GM23248 (cell line): ENCODE measurements around the gene TTC39A. TPM values are rescaled to one million over a fixed set of nuclear protein-coding genes. Genes with fewer than 3 reads are reported as not detected.

Source experiments
- DNase-seq: peaks from one replicate; pipeline ENCODE4 v3.0.0-alpha.2; 2015
- H2AFZ ChIP-seq: fragments of 200-600 bp; sonication (generic); 2 replicates; pipeline ENCODE4 v1.6.1; 2016; ENCODE audit warnings: antibody characterized with exemption
- H3F3A ChIP-seq: fragments of 200-600 bp; sonication (generic); 2 replicates; pipeline ENCODE4 v1.6.1; 2016; ENCODE audit warnings: mild to moderate bottlenecking, antibody characterized with exemption, mixed run types; ENCODE audit not compliant: insufficient read depth
- H3K27ac ChIP-seq: fragments of 200-600 bp; sonication (generic); 2 replicates; pipeline ENCODE4 v1.5.1; 2016; ENCODE audit warnings: mild to moderate bottlenecking
- H3K27me3 ChIP-seq: fragments of 200-600 bp; sonication (generic); replicated peaks from 2 replicates; pipeline ENCODE4 v1.6.1; 2016; ENCODE audit warnings: mild to moderate bottlenecking; ENCODE audit not compliant: insufficient read depth
- H3K36me3 ChIP-seq: fragments of 200-600 bp; sonication (generic); 2 replicates; pipeline ENCODE4 v1.6.1; 2016; ENCODE audit warnings: low read depth, mild to moderate bottlenecking
- H3K4me1 ChIP-seq: fragments of 200-600 bp; sonication (generic); 2 replicates; pipeline ENCODE4 v1.6.1; 2016; ENCODE audit warnings: mild to moderate bottlenecking; ENCODE audit not compliant: insufficient read depth
- H3K4me2 ChIP-seq: fragments of 200-600 bp; sonication (generic); one replicate; pipeline ENCODE4 v1.6.1; 2016; ENCODE audit warnings: mild to moderate bottlenecking; ENCODE audit not compliant: unreplicated experiment
- H3K4me3 ChIP-seq: fragments of 200-600 bp; sonication (generic); 2 replicates; pipeline ENCODE4 v1.5.1; 2016; ENCODE audit warnings: mild to moderate bottlenecking
- H3K79me2 ChIP-seq: fragments of 200-600 bp; sonication (generic); 2 replicates; pipeline ENCODE4 v1.6.1; 2016; ENCODE audit warnings: mild to moderate bottlenecking; ENCODE audit not compliant: insufficient read depth
- H3K9ac ChIP-seq: fragments of 200-600 bp; sonication (generic); 2 replicates; pipeline ENCODE4 v1.6.1; 2016; ENCODE audit warnings: mild to moderate bottlenecking
- H3K9me2 ChIP-seq: fragments of 200-600 bp; sonication (generic); 2 replicates; pipeline ENCODE4 v1.6.1; 2016; ENCODE audit warnings: mixed run types, mild to moderate bottlenecking, moderate library complexity; ENCODE audit not compliant: insufficient read depth
- H3K9me3 ChIP-seq: fragments of 200-600 bp; sonication (generic); one replicate; pipeline ENCODE4 v1.6.1; 2017; ENCODE audit warnings: low read depth
- H4K20me1 ChIP-seq: fragments of 200-600 bp; sonication (generic); 2 replicates; pipeline ENCODE4 v1.6.0; 2016; ENCODE audit not compliant: insufficient read depth
- EZH2 ChIP-seq: fragments of 200-600 bp; sonication (generic); IDR thresholded peaks from 2 replicates; pipeline ENCODE4 v1.6.1; 2018; ENCODE audit warnings: antibody characterized with exemption, mild to moderate bottlenecking; ENCODE audit not compliant: insufficient read depth, poor library complexity, severe bottlenecking
- EZH2phosphoT487 ChIP-seq: fragments of 200-600 bp; sonication (generic); IDR thresholded peaks from 2 replicates; pipeline ENCODE4 v1.6.1; 2018; ENCODE audit warnings: antibody characterized with exemption, moderate library complexity, mild to moderate bottlenecking, low read depth; ENCODE audit not compliant: insufficient read depth
- WGBS, 2 experiments: methylation state at CpG; one replicate each; pipeline ENCODE4 v1.1.6; 2015 to 2017; ENCODE audit warnings: low lambda C conversion rate in 2 of 2, low coverage in 1 of 2; ENCODE audit errors: missing lambda C conversion rate in 2 of 2; 5-methylcytosine and 5-hydroxymethylcytosine counted together
- in situ Hi-C: fragments of 300-500 bp; cut with MboI; formaldehyde crosslinking; loops from 2 replicates; pipeline ENCODE4 v1.15.0; 2020
- polyA plus RNA-seq: library from polyadenylated mRNA; unstranded; fragments of >200 nt; fragmentation: Nextera tagmentation; extraction: Ambion mirVana; gene quantifications from 2 replicates; pipeline ENCODE4 v1.2.1, GENCODE V29; 2016
- total RNA-seq: library from RNA; depleted of rRNA; stranded (reverse); fragments of >200 nt; shearing (Covaris generic); gene quantifications from 2 replicates; pipeline ENCODE4 v1.2.3, GENCODE V29; 2014

Gene TTC39A
- total and polyA plus RNA-seq, 2 experiments from 2014 or later: 0.15 TPM; not detected in 1

DNA sequence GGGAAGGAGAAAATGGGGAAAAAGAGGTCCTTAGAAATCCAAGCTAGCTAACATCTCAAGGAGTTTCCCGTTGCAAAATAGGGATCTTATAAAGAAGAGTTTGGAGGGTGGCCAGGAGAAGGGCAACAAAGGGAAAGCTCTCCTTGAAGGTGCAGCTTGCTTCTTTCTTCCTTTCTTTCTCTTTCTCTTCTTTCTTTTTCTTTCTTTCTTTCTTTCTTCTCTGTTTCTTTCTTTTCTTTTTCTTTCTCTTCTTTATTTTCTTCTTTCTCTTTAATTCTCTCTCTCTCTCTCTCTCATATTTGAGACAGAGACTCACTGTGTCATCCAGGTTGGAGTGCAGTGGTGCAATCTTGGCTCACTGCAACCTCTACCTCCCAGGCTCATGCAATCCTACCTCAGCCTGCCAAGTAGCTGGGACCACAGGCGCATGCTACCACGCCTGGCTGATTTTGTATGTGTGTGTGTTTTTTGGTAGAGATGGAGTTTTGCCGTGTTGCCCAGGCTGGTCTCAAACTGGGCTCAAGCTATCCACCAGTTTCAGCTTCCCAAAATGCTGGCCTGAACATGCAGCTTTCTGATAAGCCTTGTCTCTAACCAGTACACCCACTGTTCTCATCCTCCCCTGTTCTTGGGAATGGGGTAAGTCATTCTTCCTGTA, 49.9 kb downstream of the TTC39A start:
- DNase-seq: no peak
- Histone ChIP-seq H3F3A (no peaks in the 10 kb centered on the region; the same call in 1 of the 2 replicates), H3K4me3 (no peak overlapping the region), H3K27ac (no peak overlapping the region), H2AFZ (no peak overlapping the region), H3K9ac (no peak overlapping the region), H3K79me2 (peaks cover 17% of the 10 kb centered on the region; the same call in 1 of the 2 replicates), H3K4me1 (no peaks in the 10 kb centered on the region), H4K20me1 (no peaks in the 10 kb centered on the region), H3K9me3 (no peaks in the 10 kb centered on the region), H3K9me2 (no peaks in the 10 kb centered on the region), H3K27me3 (no peaks in the 10 kb centered on the region), H3K4me2 (no peak overlapping the region), H3K36me3 (no peaks in the 10 kb centered on the region)
- in situ Hi-C loops: no loop called here
- TF ChIP-seq EZH2phosphoT487 (no peak), EZH2 (no peak)
- WGBS, 2 experiments: 89 to 91% methylated on average over 4 of the region's 4 CpGs

DNA sequence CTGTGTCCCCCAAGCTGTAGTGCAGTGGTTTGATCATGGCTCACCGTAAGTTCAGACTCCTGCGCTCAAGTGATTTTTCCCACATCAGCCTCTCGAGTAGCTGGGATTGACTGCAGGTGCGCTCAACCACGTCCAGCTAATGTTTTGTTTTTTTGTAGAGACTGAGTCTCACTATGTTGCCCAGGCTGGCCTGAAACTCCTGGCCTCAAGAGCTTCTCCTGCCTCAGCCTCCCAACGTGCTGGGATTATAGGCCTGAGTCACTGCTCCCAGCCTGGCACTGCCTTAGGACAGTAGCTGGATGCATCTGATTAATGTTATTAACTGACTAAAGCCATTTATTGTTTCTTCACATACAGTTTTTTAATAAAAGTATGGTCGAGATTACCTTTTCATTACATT, 54.1 kb downstream of the TTC39A start:
- no peak for TF ChIP-seq EZH2phosphoT487
- no peak for TF ChIP-seq EZH2
- 91 to 92% methylated on average over 7 of the region's 7 CpGs for WGBS, 2 experiments
- Histone ChIP-seq H3K4me2 (no peak overlapping the region), H3K9me3 (no peaks in the 10 kb centered on the region), H3K79me2 (peaks cover 36% of the 10 kb centered on the region), H3K9me2 (no peaks in the 10 kb centered on the region), H3F3A (no peaks in the 10 kb centered on the region; the same call in 1 of the 2 replicates), H3K4me3 (no peak overlapping the region), H3K27ac (no peak overlapping the region), H3K4me1 (no peaks in the 10 kb centered on the region), H3K9ac (no peak overlapping the region), H3K27me3 (no peaks in the 10 kb centered on the region), H4K20me1 (no peaks in the 10 kb centered on the region), H3K36me3 (peaks cover 9% of the 10 kb centered on the region), H2AFZ (no peak overlapping the region)
- in situ Hi-C loops: no loop called here
- DNase-seq: no peak

DNA sequence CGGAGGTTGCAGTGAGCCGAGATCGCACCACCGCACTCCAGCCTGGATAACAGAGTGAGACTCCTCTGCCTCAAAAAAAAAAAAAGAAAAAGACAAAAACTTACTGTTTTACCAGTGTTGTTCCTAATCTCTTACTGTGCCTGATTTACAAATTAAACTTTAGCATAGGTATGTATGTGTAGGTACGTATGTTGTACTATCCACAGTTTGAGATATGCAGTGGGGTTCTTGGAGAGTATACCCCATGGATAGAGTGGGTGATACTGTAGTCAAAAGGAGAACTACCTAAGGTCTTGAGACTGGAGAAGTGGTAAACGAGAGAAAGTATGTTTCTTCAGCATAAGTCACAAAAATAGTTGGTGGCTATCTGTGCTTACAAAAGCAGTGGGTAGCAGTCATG, 55.7 kb downstream of the TTC39A start:
- 97 to 99% methylated on average over 6 of the region's 6 CpGs for WGBS, 2 experiments
- Histone ChIP-seq H3K27ac (no peak overlapping the region), H4K20me1 (no peaks in the 10 kb centered on the region), H3K9me2 (no peaks in the 10 kb centered on the region), H3K4me2 (no peak overlapping the region), H3K27me3 (no peaks in the 10 kb centered on the region), H3K36me3 (peaks cover 12% of the 10 kb centered on the region), H3K9me3 (no peaks in the 10 kb centered on the region), H3F3A (no peaks in the 10 kb centered on the region), H3K4me1 (peaks cover 2% of the 10 kb centered on the region; the same call in 1 of the 2 replicates), H3K9ac (no peak overlapping the region), H3K4me3 (no peak overlapping the region), H2AFZ (no peak overlapping the region), H3K79me2 (peaks cover 53% of the 10 kb centered on the region)
- DNase-seq: no peak
- TF ChIP-seq EZH2 (no peak), EZH2phosphoT487 (no peak)
- in situ Hi-C loops: no loop called here

DNA sequence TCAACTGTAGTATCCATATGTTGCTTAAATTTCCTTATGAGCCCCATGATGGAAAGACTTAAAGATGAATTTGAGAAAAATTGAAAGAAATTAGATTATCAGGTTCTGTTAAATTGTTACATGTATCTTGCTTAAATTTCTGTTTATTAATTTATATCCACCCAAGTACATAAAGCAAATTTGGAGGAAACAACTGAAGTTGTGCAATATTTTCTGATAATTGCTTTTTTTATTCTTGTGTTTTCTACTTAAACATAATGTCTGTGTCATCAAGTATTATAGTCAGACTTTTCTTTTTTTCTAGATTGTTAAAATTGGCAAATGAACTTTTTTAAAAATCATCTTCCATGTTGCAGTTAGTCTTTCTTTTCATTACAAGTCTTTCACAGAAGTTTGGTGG, 57.4 kb downstream of the TTC39A start:
- in situ Hi-C loops: no loop called here
- no peaks in the 10 kb centered on the region for H3K27me3 ChIP-seq
- TF ChIP-seq EZH2 (no peak), EZH2phosphoT487 (no peak)

DNA sequence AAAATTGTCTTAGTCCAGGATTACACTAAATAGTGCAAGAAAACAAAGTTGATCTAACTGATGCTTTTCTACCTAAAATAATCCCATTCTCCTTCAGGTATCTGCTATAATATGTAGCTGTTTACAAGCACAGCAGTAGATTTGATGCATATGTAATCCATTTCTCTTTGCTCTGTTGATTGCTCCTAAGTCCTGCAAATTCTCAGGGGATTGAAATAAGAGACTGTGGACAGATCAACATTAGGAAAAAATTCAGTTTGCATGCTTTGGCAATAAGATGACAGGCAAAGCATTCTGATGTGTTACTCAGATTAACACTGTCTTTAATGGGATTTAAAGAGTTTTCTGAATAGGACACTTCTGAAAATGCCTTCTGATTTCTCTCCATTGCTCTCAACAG, 59.6 kb downstream of the TTC39A start:
- in situ Hi-C loops: no loop called here

More for the DNA sequence above, 57.4 kb downstream of the TTC39A start:
- no peak for DNase-seq
- no peaks in the 10 kb centered on the region for H4K20me1 ChIP-seq
- peaks cover 15% of the 10 kb centered on the region for H3F3A ChIP-seq
- H3K9ac ChIP-seq: no peak overlapping the region
- no peaks in the 10 kb centered on the region for H3K9me2 ChIP-seq
- H3K4me1 ChIP-seq: peaks cover 20% of the 10 kb centered on the region
- no peak overlapping the region for H3K4me2 ChIP-seq
- H3K27ac ChIP-seq: no peak overlapping the region
- H3K79me2 ChIP-seq: peaks cover 68% of the 10 kb centered on the region
- H3K9me3 ChIP-seq: no peaks in the 10 kb centered on the region
- peaks cover 12% of the 10 kb centered on the region for H3K36me3 ChIP-seq
- no peak overlapping the region for H2AFZ ChIP-seq
- H3K4me3 ChIP-seq: no peak overlapping the region

More for the DNA sequence above, 59.6 kb downstream of the TTC39A start:
- Histone ChIP-seq H3K4me1 (peaks cover 38% of the 10 kb centered on the region), H3K27ac (no peak overlapping the region), H3K9ac (no peak overlapping the region), H3K36me3 (peaks cover 12% of the 10 kb centered on the region), H4K20me1 (no peaks in the 10 kb centered on the region), H2AFZ (no peak overlapping the region), H3K4me2 (no peak overlapping the region), H3K4me3 (no peak overlapping the region), H3K9me2 (no peaks in the 10 kb centered on the region), H3F3A (peaks cover 18% of the 10 kb centered on the region), H3K27me3 (no peaks in the 10 kb centered on the region), H3K79me2 (peaks cover 76% of the 10 kb centered on the region), H3K9me3 (no peaks in the 10 kb centered on the region)
- TF ChIP-seq EZH2 (no peak), EZH2phosphoT487 (no peak)
- DNase-seq: peak; percentile 50
